GM12878 (cell line): ENCODE results near the gene KASH5.

Source experiments
- BCLAF1 ChIP-seq: fragments of 450-650 bp; IDR thresholded peaks from 2 replicates; pipeline ENCODE4 v1.6.1; 2017; ENCODE audit warnings: antibody characterized with exemption, mild to moderate bottlenecking, moderate library complexity
- CEBPB ChIP-seq, 2 experiments: fragments of 150-350 bp in 1 of 2; IDR thresholded peaks; 2 replicates each; pipeline ENCODE4 v1.6.1; 2012 to 2014; ENCODE audit warnings: low read depth in 2 of 2, low read length in 2 of 2, borderline replicate concordance in 1 of 2, inconsistent platforms in 1 of 2
- CTCF ChIP-seq, 3 experiments: IDR thresholded peaks in 2 of 3; conservative IDR thresholded peaks in 1 of 3; 2 replicates each; pipeline ENCODE4 v1.5.1; 2011; ENCODE audit warnings: low read depth in 3 of 3, low read length in 3 of 3, mild to moderate bottlenecking in 3 of 3, control low read depth in 2 of 3, moderate library complexity in 2 of 3, inconsistent platforms in 1 of 3, mixed read lengths in 1 of 3; ENCODE audit not compliant: control insufficient read depth in 2 of 3, insufficient read depth in 1 of 3; ENCODE audit errors: extremely low read depth in 1 of 3
- MAX ChIP-seq: IDR thresholded peaks from 2 replicates; pipeline ENCODE4 v1.6.1; 2012; ENCODE audit warnings: low read depth, low read length, improper control_type of control experiment
- PAX5 ChIP-seq: IDR thresholded peaks from 2 replicates; pipeline ENCODE4 v1.6.1; 2011; ENCODE audit warnings: low read depth, low read length, borderline replicate concordance
- USF1 ChIP-seq: IDR thresholded peaks from 2 replicates; pipeline ENCODE4 v1.6.1; 2011; ENCODE audit warnings: borderline replicate concordance, low read depth, mild to moderate bottlenecking, moderate library complexity, mixed read lengths, low read length; ENCODE audit not compliant: insufficient read depth; ENCODE audit errors: extremely low read length

- TF ChIP-seq CTCF (IDR thresholded peaks at IDR 0.05 in 2 of 3, conservative IDR thresholded peaks at IDR 0.05 in 1 of 3; ENCODE audit: control insufficient read depth in 2 of 3, extremely low read depth in 1 of 3, insufficient read depth in 1 of 3, low read depth in 3 of 3, low read length in 3 of 3) (no peak), BCLAF1 (no peak), PAX5 (no peak), CEBPB (IDR thresholded peaks at IDR 0.05; ENCODE audit: borderline replicate concordance in 1 of 2, low read depth in 2 of 2, low read length in 2 of 2) (no peak), MAX (no peak), USF1 (no peak)
These were observed 44.4 kb downstream of the KASH5 start for GRCh38 chr19:49432141-49433073.
